GM19397 (cell line): ENCODE measurements around the gene EGR4.
"Not testable (repeated sequence)": the region's sequence is repeated elsewhere in the genome, so short reads cannot be mapped to it uniquely, and the experiment has no call there.

Experiments used
- ATAC-seq: cut with Tn5 transposase; IDR thresholded peaks from one replicate; pipeline ENCODE4 v1.9.1; 2021; ENCODE audit warnings: mild to moderate bottlenecking, moderate library complexity; ENCODE audit not compliant: unreplicated experiment

The EGR4 gene

DNA sequence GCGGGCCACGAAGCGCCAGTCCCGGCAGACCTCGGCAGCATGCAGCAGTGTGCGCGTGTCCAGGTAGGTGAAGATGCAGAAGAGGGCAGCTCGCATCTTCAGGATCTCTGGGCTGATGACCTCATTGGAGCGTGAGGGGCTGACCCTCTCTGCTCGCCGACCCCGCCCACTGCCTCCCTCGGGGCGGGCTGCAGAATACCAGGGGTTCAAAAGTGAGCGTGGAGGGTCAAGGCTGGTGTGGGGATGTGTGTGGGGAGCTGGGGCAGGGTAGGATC, 29.1 kb downstream of the EGR4 start:
- no peak for ATAC-seq

DNA sequence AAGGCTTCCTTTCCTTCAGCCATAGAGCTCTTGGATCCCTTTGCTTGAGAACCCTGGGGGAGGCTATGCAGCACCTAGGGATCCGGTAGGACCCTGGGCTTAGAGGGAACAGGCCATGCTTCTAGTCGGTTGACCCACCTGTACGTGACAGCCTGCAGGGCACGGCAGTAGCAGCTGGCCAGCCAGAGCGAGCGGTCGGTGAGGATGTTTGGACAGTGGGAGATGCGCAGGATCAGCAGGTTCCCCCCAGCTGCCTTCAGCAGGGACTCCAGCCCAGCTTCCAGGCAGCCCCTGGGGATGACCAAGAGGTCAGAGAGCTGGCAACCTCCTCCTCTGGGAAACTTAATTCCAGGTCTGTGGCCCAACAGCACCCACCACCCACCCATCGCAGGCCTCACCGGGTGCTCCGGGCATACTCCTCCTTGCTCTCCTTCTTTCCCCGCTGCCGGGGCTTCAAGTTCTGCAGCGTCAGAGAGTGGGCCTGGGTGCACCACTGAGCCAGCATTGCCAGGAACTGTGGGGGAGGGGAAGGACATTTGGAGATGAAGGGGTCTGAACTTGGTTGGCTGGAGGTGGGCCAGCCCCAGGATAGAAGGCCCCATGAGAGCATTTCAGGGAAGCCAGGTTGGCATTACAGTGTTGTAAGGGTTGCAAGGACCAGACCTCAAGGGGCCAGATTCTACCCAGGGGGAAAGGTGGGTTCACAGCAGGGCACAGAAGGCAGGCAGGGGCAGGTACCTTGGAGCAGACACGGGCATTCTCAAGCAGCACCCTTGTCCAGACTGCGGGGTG, 29.6 kb downstream of the EGR4 start:
- ATAC-seq = no peak

- ATAC-seq = not testable (repeated sequence)
Measured at GRCh38 chr2:73262691-73263429, 30.5 kb downstream of the EGR4 start.

DNA sequence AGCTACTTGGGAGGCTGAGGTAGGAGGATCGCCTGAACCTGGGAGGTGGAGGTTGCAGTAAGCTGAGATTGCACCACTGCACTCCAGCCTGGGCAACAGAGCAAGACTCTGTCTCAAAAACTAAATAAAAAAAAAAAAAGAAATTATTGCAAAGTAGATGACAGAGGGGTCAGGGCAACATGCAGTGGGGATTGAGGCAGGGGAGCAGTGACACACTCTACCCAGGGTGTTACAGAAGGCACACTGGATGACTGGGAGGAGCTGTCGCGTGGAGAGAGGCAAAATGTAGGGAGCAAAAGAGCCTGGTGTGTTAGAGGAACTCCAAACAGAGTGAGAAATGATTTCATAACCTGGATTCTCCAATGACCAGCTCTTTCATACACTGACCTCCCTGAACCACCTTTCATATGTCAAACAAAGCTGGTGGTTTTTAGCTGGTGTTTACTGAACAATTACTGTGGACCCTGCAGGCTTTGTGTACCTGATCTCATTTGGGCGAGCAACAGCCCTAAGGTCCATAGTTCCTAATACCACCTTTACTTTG, 31.2 kb downstream of the EGR4 start:
- ATAC-seq = no peak

DNA sequence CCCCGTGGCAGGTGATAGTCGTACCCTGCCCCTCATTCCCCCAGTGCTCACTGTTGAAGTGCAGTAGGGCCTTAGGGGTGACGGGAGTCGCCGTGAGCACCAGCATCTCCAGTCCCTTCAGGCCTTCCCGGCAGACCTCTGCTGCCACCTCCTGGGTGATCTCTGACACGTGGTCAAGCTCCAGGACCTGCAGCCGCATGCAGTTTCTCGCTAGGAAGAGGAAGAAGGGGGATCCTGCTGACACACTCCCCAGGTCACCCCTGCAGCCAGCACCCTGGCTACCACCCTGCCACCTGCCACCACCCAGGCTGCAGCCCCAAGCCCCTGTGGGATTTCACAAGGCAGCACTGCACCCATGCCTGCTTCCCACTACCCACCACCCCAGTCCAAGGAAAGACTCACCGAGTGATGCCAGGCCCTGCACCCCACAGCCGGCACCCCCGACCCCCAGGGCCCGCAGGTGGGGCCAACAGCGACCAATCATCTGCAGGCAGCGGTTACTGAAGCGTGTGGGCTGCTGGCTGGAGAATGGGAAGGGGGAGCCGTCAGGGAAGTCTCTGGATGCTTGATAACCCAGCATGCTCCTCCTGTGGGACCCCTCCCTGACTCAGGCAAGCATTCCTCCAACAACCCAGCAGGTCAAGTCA, 32.9 kb downstream of the EGR4 start:
- ATAC-seq = no peak

GRCh38 chr2:73259704-73260337, 33.5 kb downstream of the EGR4 start:
- no peak for ATAC-seq

DNA sequence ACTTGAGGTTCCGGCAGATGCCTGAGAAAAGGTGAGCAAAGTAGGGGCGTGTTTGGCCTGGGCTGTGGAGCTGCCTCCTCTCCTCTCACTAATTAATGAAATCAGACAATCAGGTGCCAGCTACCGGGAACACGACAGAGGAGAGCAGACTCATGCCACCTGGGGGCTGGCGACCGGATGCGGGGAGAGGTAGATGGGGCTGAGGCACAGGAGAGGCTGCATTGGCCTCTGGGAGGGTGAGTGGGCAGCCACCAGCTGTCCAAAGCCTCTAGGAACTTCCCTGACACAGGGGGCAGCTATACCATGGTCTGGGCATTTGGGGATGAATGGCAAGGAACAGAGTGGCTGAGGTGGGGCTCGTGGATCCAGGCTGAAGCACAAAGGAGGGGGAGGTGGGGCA, 34.1 kb downstream of the EGR4 start:
- ATAC-seq = no peak

GRCh38 chr2:73258913-73259215, 34.5 kb downstream of the EGR4 start:
- no peak for ATAC-seq

DNA sequence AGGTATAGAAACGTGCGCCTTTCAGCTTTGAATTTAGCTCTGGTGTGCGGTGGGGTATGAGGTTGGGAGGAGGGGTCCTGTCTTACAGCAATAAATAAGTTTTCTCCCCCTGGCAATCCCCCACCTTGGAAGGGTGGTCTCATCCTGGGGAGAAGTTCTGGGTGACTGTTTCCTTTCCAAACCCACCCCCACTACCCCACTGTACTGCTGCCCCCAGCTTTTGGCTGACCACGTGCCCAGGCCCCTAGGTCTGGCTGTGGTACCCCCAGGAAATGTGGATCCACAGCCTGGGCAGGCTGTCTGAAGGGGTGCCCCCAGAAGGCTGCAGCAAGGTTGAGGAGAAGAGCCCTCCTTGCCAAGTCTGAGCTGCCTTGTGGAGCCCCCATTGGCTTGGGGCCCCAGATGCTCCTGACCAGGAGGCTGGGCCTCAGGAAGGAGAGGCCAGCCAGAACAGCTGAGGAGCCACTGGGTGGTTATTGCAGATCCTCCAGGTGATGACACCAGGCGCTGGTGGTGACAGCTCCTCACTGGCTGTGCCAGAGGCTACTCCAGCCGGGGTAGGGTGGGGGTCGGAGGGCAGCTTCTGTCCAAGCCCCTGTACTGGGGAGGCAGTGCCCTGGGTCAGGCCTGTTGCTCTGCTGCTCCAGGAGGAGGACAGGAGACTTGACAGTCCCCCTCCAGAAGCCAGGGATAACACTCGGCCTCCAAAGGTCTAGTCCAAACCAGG, 35.0 kb downstream of the EGR4 start:
- no peak for ATAC-seq

- no peak for ATAC-seq
Measured at GRCh38 chr2:73257425-73258125, 35.8 kb downstream of the EGR4 start.

DNA sequence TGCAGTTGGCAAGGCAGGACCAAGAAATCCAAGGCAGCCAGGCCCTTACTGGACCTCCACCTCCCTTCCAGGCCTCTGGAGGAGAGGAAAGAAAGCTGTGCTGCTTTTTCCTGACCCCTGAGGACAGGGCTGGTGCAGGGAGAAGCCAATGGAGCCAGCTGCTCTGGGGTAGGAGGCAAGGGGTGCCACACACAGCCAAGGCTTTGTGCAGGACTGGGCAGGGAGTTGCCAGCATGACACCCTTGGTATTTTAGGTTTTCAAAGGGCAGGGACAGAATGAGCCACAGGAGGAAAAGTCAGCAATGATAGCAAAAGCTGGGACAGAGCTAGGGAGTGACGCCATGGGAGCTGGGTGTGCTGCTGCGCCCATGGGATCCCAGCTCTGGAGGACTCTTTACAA, 36.3 kb downstream of the EGR4 start:
- no peak for ATAC-seq

DNA sequence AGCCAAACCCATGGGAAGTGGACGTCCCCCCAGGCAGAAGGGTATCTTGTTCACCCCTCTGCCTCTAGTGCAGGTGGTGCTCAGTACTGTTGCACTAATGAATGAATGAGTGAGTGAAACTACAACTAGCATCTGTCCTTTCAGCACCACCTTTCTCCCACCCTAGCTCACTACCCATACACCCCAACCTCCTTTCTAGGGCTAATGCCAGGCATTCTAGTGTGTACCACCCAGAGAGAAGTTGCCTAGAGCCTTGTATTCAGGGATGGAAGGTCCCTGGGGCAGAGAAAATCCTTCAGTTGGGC, 36.8 kb downstream of the EGR4 start:
- no peak for ATAC-seq

DNA sequence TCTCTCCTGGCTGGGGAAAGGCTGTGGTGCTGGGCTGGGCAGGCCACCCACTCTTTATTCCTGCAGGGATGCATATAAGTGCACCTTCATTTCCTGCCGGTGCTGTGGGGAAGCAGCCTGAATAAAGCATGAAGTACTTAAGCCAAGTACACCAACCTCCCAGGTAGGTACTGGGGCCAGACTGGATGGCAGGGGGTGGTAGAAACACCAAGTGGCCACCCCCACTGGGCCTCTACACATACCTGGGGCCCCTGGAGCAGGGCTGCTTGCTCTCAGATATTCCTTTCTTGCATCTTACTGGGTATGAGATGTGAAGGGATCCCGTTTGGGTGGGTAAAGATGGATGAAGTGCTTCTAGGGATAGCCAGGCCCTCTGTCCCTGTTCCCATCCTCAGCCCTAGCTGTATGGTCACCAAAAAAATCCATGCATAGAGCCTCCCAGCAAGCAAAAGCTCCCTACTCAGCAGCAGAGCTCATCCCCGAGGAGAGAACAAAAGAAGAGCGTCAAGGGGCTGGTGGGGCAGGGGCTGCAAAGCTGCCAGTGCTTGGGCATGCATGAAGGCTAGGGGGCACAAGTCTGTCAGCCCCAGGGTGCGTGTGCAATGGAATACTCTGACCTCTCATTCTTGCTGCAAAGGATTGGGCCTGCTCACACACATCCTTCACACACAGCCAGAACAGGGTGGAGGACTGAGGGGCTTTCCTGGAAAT, 37.3 kb downstream of the EGR4 start:
- no peak for ATAC-seq

DNA sequence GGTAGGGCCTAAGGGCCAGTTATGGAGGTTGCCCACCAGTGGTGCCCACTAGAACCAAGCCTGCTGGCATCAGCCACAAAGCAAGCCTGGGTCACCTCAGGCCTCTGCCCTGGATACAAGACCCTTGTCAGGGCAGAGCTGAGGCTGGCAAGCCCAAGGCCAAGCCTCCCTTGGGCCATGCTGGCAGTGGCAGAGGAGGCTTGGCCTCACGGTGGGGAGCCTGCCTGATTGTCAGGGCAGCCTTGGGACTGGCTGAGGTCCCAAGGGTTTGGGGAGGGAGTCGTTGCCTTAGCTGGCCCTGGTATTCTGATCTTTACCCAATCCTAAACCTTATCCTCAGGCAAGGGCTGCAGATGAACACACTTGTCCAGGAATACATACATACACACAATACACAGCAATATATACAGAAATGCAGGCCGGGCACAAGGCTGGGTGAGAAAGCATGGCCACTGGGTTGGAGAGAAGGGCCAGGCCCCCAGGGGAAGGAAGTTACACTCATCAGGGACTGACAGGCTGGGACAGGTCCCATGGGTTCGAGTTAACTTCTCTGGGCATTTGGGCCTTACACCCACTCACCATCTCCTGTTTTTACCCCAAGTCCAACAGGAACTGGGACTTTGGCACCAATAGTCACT, 38.2 kb downstream of the EGR4 start:
- ATAC-seq = no peak

GRCh38 chr2:73254343-73255006, 38.9 kb downstream of the EGR4 start:
- no peak for ATAC-seq

DNA sequence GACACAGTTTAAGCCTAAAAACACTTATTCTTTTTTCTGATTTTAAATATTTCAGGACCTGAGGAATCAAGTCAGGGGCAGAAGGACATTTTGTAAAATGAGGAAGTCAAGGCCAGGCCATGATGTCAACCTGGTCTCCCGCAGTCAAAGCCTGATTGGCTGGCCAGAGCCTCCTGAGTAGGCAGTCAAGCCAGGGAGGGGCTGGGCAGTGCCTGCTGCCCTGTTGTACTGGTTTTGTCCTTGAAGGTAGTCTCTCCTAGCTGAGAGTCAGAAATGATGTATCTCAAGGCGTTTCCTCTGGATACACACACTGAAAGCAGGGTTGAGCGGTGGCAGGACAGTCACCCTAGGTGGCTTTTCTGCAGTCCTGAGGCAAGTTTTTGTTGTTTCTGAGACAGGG, 39.4 kb downstream of the EGR4 start:
- ATAC-seq = no peak

DNA sequence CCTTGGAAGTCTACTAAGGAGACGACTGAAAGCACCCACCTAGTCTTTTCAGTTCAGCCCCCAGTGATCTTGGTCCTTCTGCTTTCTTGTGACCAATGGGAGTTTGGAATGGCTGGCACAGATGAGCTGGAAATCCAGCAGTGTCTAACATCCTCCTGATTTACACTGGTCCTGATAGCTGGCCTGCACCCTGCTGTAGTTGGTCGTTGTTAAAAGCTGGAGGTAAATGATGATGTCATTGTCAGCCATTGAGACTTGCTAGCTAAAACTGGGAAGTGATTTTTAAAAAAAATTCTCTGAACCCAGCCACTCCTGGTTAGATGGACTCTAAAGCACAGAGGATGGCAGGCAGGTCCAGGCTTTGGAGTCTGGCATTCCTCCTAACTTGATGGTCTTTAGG, 39.9 kb downstream of the EGR4 start:
- no peak for ATAC-seq

- no peak for ATAC-seq
Measured at GRCh38 chr2:73252238-73253027, 40.9 kb downstream of the EGR4 start.
